ENCODE data around the gene HDDC2. TPM values are rescaled to one million over a fixed set of nuclear protein-coding genes. Genes with fewer than 3 reads are reported as not detected.

Gene HDDC2
- total RNA-seq, 4 donors from 2014 or later, result 42.6 to 76.6 (median 62.3) TPM

GRCh38 chr6:125302840-125303511, 1.2 kb upstream of the HDDC2 start:
- WGBS, 2 donors, result 77 to 78% methylated on average over 4 of the region's 4 CpGs

GRCh38 chr6:125300992-125301434, 754 bp downstream of the HDDC2 start:
- Histone ChIP-seq H3K9me3 (peaks cover 0 to 5% (median 0%) of the 10 kb centered on the region in 4 donors), H3K27ac (peak overlapping the region in 3 of 4 donors; percentile 79 to 89 (median 85)), H3K36me3 (peaks cover 0 to 37% (median 0%) of the 10 kb centered on the region in 3 donors), H3K4me3 (peak overlapping the region; percentile 53 to 82 (median 68)), H3K4me1 (peaks cover 0 to 37% (median 8%) of the 10 kb centered on the region in 4 donors), H3K27me3 (no peaks in the 10 kb centered on the region)
- WGBS, 2 donors, result 3 to 5% methylated on average over 11 of the region's 11 CpGs
- DNase-seq (ENCODE audit: low spot score in 2 of 2), result no peak
- TF ChIP-seq POLR2A (IDR thresholded peaks at IDR 0.05), result no peak
- no peak for TF ChIP-seq EP300 (IDR thresholded peaks at IDR 0.05)
- no peak for TF ChIP-seq CTCF (IDR thresholded peaks at IDR 0.05)

More at GRCh38 chr6:125302840-125303511, 1.2 kb upstream of the HDDC2 start:
- H3K27me3 ChIP-seq, result no peaks in the 10 kb centered on the region
- peaks cover 0 to 5% (median 0%) of the 10 kb centered on the region in 4 donors for H3K9me3 ChIP-seq
- H3K36me3 ChIP-seq, result peaks cover 0 to 17% (median 0%) of the 10 kb centered on the region in 3 donors
- H3K4me3 ChIP-seq, result no peak overlapping the region
- TF ChIP-seq CTCF (IDR thresholded peaks at IDR 0.05) (no peak), POLR2A (IDR thresholded peaks at IDR 0.05) (no peak), EP300 (IDR thresholded peaks at IDR 0.05) (no peak)
- no peak for DNase-seq (ENCODE audit: low spot score in 2 of 2)
- H3K27ac ChIP-seq, result no peak overlapping the region
- H3K4me1 ChIP-seq, result peaks cover 0 to 31% (median 8%) of the 10 kb centered on the region in 4 donors

GRCh38 chr6:125299257-125299656, 2.5 kb downstream of the HDDC2 start:
- 95 to 99% methylated on average over 3 of the region's 3 CpGs for WGBS, 2 donors
- no peak for TF ChIP-seq POLR2A (IDR thresholded peaks at IDR 0.05)
- no peak for TF ChIP-seq EP300 (IDR thresholded peaks at IDR 0.05)
- TF ChIP-seq CTCF (IDR thresholded peaks at IDR 0.05), result no peak
- Histone ChIP-seq H3K27ac (no peak overlapping the region), H3K27me3 (no peaks in the 10 kb centered on the region), H3K4me1 (peaks cover 0 to 45% (median 8%) of the 10 kb centered on the region in 4 donors), H3K36me3 (peaks cover 0 to 52% (median 0%) of the 10 kb centered on the region in 3 donors), H3K9me3 (no peaks in the 10 kb centered on the region), H3K4me3 (no peak overlapping the region)
- DNase-seq (ENCODE audit: low spot score in 2 of 2), result no peak

GRCh38 chr6:125296471-125296870, 5.3 kb downstream of the HDDC2 start:
- H3K27ac ChIP-seq, result no peak overlapping the region
- no peaks in the 10 kb centered on the region for H3K27me3 ChIP-seq
- WGBS, 2 donors, result 92 to 100% methylated on average over 1 of the region's 1 CpG
- TF ChIP-seq POLR2A (IDR thresholded peaks at IDR 0.05), result no peak
- TF ChIP-seq CTCF (IDR thresholded peaks at IDR 0.05), result no peak
- TF ChIP-seq EP300 (IDR thresholded peaks at IDR 0.05), result no peak
- no peaks in the 10 kb centered on the region for H3K9me3 ChIP-seq
- H3K4me1 ChIP-seq, result peaks cover 0 to 49% (median 8%) of the 10 kb centered on the region in 4 donors
- H3K4me3 ChIP-seq, result no peak overlapping the region
- H3K36me3 ChIP-seq, result peaks cover 0 to 74% (median 0%) of the 10 kb centered on the region in 3 donors
- DNase-seq (ENCODE audit: low spot score in 2 of 2), result no peak

GRCh38 chr6:125294925-125295324, 6.8 kb downstream of the HDDC2 start:
- H3K27me3 ChIP-seq, result no peaks in the 10 kb centered on the region
- no peak for TF ChIP-seq CTCF (IDR thresholded peaks at IDR 0.05)
- no peak for TF ChIP-seq POLR2A (IDR thresholded peaks at IDR 0.05)
- no peak for TF ChIP-seq EP300 (IDR thresholded peaks at IDR 0.05)
- H3K27ac ChIP-seq, result no peak overlapping the region
- WGBS, 2 donors, result 55 to 56% methylated on average over 3 of the region's 3 CpGs
- H3K9me3 ChIP-seq, result no peaks in the 10 kb centered on the region
- peaks cover 0 to 85% (median 0%) of the 10 kb centered on the region in 3 donors for H3K36me3 ChIP-seq
- no peak overlapping the region for H3K4me3 ChIP-seq
- no peak for DNase-seq (ENCODE audit: low spot score in 2 of 2)
- peaks cover 0 to 37% (median 2%) of the 10 kb centered on the region in 4 donors for H3K4me1 ChIP-seq
